Measurements from ENCODE around the gene TRAF3IP1.

TRAF3IP1 gene

GRCh38 chr2:238420878-238421694 lies 100.8 kb downstream of the TRAF3IP1 start:
- H3K4me3 ChIP-seq (ENCODE audit: low read depth, low read length) = no peak overlapping the region
- TF ChIP-seq CTCF (IDR thresholded peaks at IDR 0.05; ENCODE audit: low read depth, low read length) = no peak

GRCh38 chr2:238421695-238422035 lies 101.3 kb downstream of the TRAF3IP1 start:
- H3K4me3 ChIP-seq (ENCODE audit: low read depth, low read length) = no peak overlapping the region
- TF ChIP-seq CTCF (IDR thresholded peaks at IDR 0.05; ENCODE audit: low read depth, low read length) = no peak

- H3K4me3 ChIP-seq (ENCODE audit: low read depth, low read length) = no peak overlapping the region
- no peak for TF ChIP-seq CTCF (IDR thresholded peaks at IDR 0.05; ENCODE audit: low read depth, low read length)
Measured at GRCh38 chr2:238422285-238422684, 102.0 kb downstream of the TRAF3IP1 start.

GRCh38 chr2:238422940-238423339 lies 102.6 kb downstream of the TRAF3IP1 start:
- no peak for TF ChIP-seq CTCF (IDR thresholded peaks at IDR 0.05; ENCODE audit: low read depth, low read length)
- H3K4me3 ChIP-seq (ENCODE audit: low read depth, low read length) = no peak overlapping the region

GRCh38 chr2:238423561-238424312 lies 103.4 kb downstream of the TRAF3IP1 start:
- TF ChIP-seq CTCF (IDR thresholded peaks at IDR 0.05; ENCODE audit: low read depth, low read length) = no peak
- no peak overlapping the region for H3K4me3 ChIP-seq (ENCODE audit: low read depth, low read length)

GRCh38 chr2:238424313-238424700 lies 104.0 kb downstream of the TRAF3IP1 start:
- TF ChIP-seq CTCF (IDR thresholded peaks at IDR 0.05; ENCODE audit: low read depth, low read length) = no peak
- H3K4me3 ChIP-seq (ENCODE audit: low read depth, low read length) = no peak overlapping the region

- H3K4me3 ChIP-seq (ENCODE audit: low read depth, low read length) = peak overlapping the region; percentile 97
- TF ChIP-seq CTCF (IDR thresholded peaks at IDR 0.05; ENCODE audit: low read depth, low read length) = no peak
Measured at GRCh38 chr2:238425505-238425978, 105.2 kb downstream of the TRAF3IP1 start.
